Endothelial cell of umbilical vein (primary cell): ENCODE measurements around the gene NFATC2. TPM values are rescaled to one million over a fixed set of nuclear protein-coding genes. Genes with fewer than 3 reads are reported as not detected.

Experiments used
- BruUV-seq: library from RNA; stranded (reverse); fragments of 400-500 nt; replicated peaks from 2 replicates; lab custom pipeline; 2021; lab: Mats Ljungman, UMichigan
- CTCF ChIA-PET: fragments of 300-600, 350-600 bp; sonication (Branson Sonifier 250); formaldehyde crosslinking; loops from one replicate; lab custom pipeline; 2021; ENCODE audit warnings: antibody characterized with exemption, inconsistent platforms; lab: Charles Lee
- POLR2A ChIA-PET: fragments of 300-600, 350-600 bp; sonication (Branson Sonifier 250); formaldehyde crosslinking; loops from one replicate; lab custom pipeline; 2021; ENCODE audit warnings: antibody characterized with exemption, inconsistent platforms; lab: Charles Lee
- DNase-seq: peaks from one replicate; pipeline ENCODE4 v3.0.0-alpha.2; 2011; ENCODE audit warnings: low read depth, low spot score
- FAIRE-seq: peaks from 2 replicates; lab custom pipeline; 2011; peaks lifted over from hg19 to GRCh38; lab: Jason Lieb, UNC
- H2AFZ ChIP-seq: 2 replicates; pipeline ENCODE4 v1.6.0; 2012; ENCODE audit warnings: low read depth, low read length, control low read depth, inconsistent platforms
- H3K27ac ChIP-seq: 2 replicates; pipeline ENCODE4 v1.5.1; 2011; ENCODE audit warnings: low read depth, mild to moderate bottlenecking, control low read depth, low read length, moderate library complexity; ENCODE audit not compliant: insufficient read depth
- H3K27me3 ChIP-seq, 2 experiments: 2 replicates each; pipeline versions ENCODE4 v1.6.0 to v1.6.1; 2011; ENCODE audit warnings: low read length in 2 of 2, mixed read lengths in 1 of 2; ENCODE audit not compliant: control insufficient read depth in 2 of 2, insufficient read depth in 2 of 2
- H3K36me3 ChIP-seq, 2 experiments: 2 replicates in 1 of 2; 3 replicates in 1 of 2; pipeline ENCODE4 v1.5.1; 2011; ENCODE audit warnings: low read length in 2 of 2, mild to moderate bottlenecking in 1 of 2, moderate library complexity in 1 of 2; ENCODE audit not compliant: control insufficient read depth in 2 of 2, insufficient read depth in 2 of 2; ENCODE audit errors: extremely low read depth in 1 of 2
- H3K4me1 ChIP-seq: 3 replicates; pipeline ENCODE4 v1.5.1; 2011; ENCODE audit warnings: mild to moderate bottlenecking, low read length; ENCODE audit not compliant: control insufficient read depth, insufficient read depth; ENCODE audit errors: extremely low read depth
- H3K4me2 ChIP-seq: 2 replicates; pipeline ENCODE4 v1.6.1; 2011; ENCODE audit warnings: low read length, control low read depth, mixed read lengths; ENCODE audit not compliant: insufficient read depth
- H3K4me3 ChIP-seq, 3 experiments: fragments of 200-600 bp in 1 of 3; sonication (generic), shearing (Covaris generic) in 1 of 3; replicated peaks in 1 of 3; 2 replicates each; pipeline ENCODE4 v1.5.1; 2011 to 2016; ENCODE audit warnings: control low read depth in 3 of 3, low read length in 3 of 3, mild to moderate bottlenecking in 2 of 3, inconsistent platforms in 1 of 3, low read depth in 1 of 3, moderate library complexity in 1 of 3; ENCODE audit not compliant: insufficient read depth in 1 of 3
- H3K79me2 ChIP-seq: 2 replicates; pipeline ENCODE4 v1.6.0; 2012; ENCODE audit warnings: low read length, inconsistent platforms; ENCODE audit not compliant: control insufficient read depth, insufficient read depth
- H3K9ac ChIP-seq: replicated peaks from 2 replicates; pipeline ENCODE3; 2011; ENCODE audit warnings: low read length, control low read depth; ENCODE audit not compliant: insufficient read depth; ENCODE audit errors: extremely low read depth
- H3K9me1 ChIP-seq: replicated peaks from 3 replicates; pipeline ENCODE4 v1.6.0; 2011; ENCODE audit warnings: mild to moderate bottlenecking, low read length; ENCODE audit not compliant: control insufficient read depth, insufficient read depth; ENCODE audit errors: extremely low read depth
- H3K9me3 ChIP-seq: replicated peaks from 2 replicates; pipeline ENCODE4 v1.5.1; 2012; ENCODE audit warnings: low read length, inconsistent platforms; ENCODE audit not compliant: control insufficient read depth, insufficient read depth
- H4K20me1 ChIP-seq: replicated peaks from 2 replicates; pipeline ENCODE3; 2011; ENCODE audit warnings: mild to moderate bottlenecking, low read length; ENCODE audit not compliant: control insufficient read depth, insufficient read depth; ENCODE audit errors: extremely low read depth
- EZH2 ChIP-seq: IDR thresholded peaks from 2 replicates; pipeline ENCODE4 v1.6.1; 2012; ENCODE audit warnings: borderline replicate concordance, low read depth, mild to moderate bottlenecking, moderate library complexity, low read length, inconsistent platforms; ENCODE audit not compliant: severe bottlenecking
- FOS ChIP-seq: IDR thresholded peaks from 2 replicates; pipeline ENCODE4 v1.6.1; 2011; ENCODE audit warnings: mild to moderate bottlenecking, low read length, moderate library complexity, borderline replicate concordance; ENCODE audit not compliant: insufficient read depth
- GATA2 ChIP-seq: IDR thresholded peaks from 2 replicates; pipeline ENCODE4 v1.7.0; 2011; ENCODE audit warnings: low read depth, mild to moderate bottlenecking, moderate library complexity, mixed read lengths, low read length; ENCODE audit not compliant: insufficient read length, insufficient read depth
- JUN ChIP-seq: IDR thresholded peaks from 2 replicates; pipeline ENCODE4 v1.6.1; 2011; ENCODE audit warnings: borderline replicate concordance, low read depth; ENCODE audit not compliant: insufficient read length, insufficient read depth
- MAX ChIP-seq: IDR thresholded peaks from 2 replicates; pipeline ENCODE4 v1.6.1; 2011; ENCODE audit not compliant: insufficient read depth, insufficient read length
- MYC ChIP-seq: IDR thresholded peaks from one replicate; pipeline ENCODE4 v1.6.1; 2011; ENCODE audit warnings: mild to moderate bottlenecking, low read depth, low read length
- POLR2A ChIP-seq: IDR thresholded peaks from 2 replicates; pipeline ENCODE4 v1.6.1; 2012; ENCODE audit warnings: low read depth, mild to moderate bottlenecking, control low read depth, low read length
- POLR2AphosphoS5 ChIP-seq: IDR thresholded peaks from 2 replicates; pipeline ENCODE4 v1.6.1; 2012; ENCODE audit warnings: low read depth, mild to moderate bottlenecking, control low read depth, low read length, moderate library complexity; ENCODE audit not compliant: insufficient read depth
- dilution Hi-C: fragments of 300-500 bp; cut with MboI; formaldehyde crosslinking; loops from one replicate; pipeline ENCODE4 v1.15.0; 2019; ENCODE audit warnings: low sequenced_read_pairs; ENCODE audit not compliant: extremely low pct_ligation_motif_present
- intact Hi-C: fragments of 100-400 bp; cut with micrococcal nuclease; formaldehyde crosslinking; loops from one replicate; pipeline ENCODE4 v1.10.0; 2022
- polyA plus RNA-seq, 4 experiments: library from polyadenylated mRNA; depleted of rRNA in 3 of 4; stranded (reverse) in 3 of 4; unstranded in 1 of 4; fragments of >200 nt; gene quantifications; 2 replicates each; pipeline versions ENCODE4 v1.2.1 to v1.2.3, GENCODE V29; 2011 to 2012; ENCODE audit warnings: missing spikeins in 1 of 4
- total RNA-seq: library from RNA; stranded (reverse); gene quantifications from 2 replicates; pipeline ENCODE4 v1.2.3, GENCODE V29; 2021
- TF ChIP-seq, protein P1 (sequence below), 2 donors: IDR thresholded peaks; 1 replicate in 1 of 2; 2 replicates in 1 of 2; pipeline ENCODE4 v1.5.1; 2011; ENCODE audit warnings: low read length in 2 of 2, mild to moderate bottlenecking in 2 of 2, moderate library complexity in 2 of 2, control low read depth in 1 of 2, inconsistent platforms in 1 of 2, low read depth in 1 of 2; ENCODE audit not compliant: insufficient read depth in 1 of 2; ENCODE audit errors: extremely low read depth in 1 of 2

Gene NFATC2
- total and polyA plus RNA-seq, 2 donors (not counting 3 experiments of a cell fraction or from before 2014, with no cell fraction given) = 3.1 to 13.0 TPM

GRCh38 chr20:51366155-51366886 is 176.2 kb downstream of the NFATC2 start:
- Histone ChIP-seq H3K9me3 (no peaks in the 10 kb centered on the region), H2AFZ (peak overlapping the region; percentile 14), H3K27ac (peak overlapping the region; percentile 99), H3K4me1 (peaks cover 28% of the 10 kb centered on the region), H3K9me1 (no peaks in the 10 kb centered on the region), H3K27me3 (no peaks in the 10 kb centered on the region), H4K20me1 (no peaks in the 10 kb centered on the region), H3K79me2 (no peaks in the 10 kb centered on the region), H3K4me3 (no peak overlapping the region), H3K9ac (peak overlapping the region; percentile 80), H3K4me2 (peak overlapping the region; percentile 40), H3K36me3 (no peaks in the 10 kb centered on the region)
- TSS peak; percentile 40 for BruUV-seq
- ChIA-PET POLR2A (no interaction called here), CTCF (interaction anchor here (1.0 to 1.6 kb wide), 6 partner anchors 27 to 258 kb away, joined by 3 to 4 read pairs (median 4); no protein-coding TSS in a partner anchor)
- peak; percentile 94 for FAIRE-seq
- dilution Hi-C loops (no loop called here), intact Hi-C loops (loop anchor here (10.0 kb wide), 1 partner anchor 398 kb away; the partner anchor contains the start of gene ATP9A)
- DNase-seq = peak; percentile 95
- peak; percentile 95 for TF ChIP-seq JUN
- no peak for TF ChIP-seq MAX
- TF ChIP-seq MYC = no peak
- TF ChIP-seq FOS = peak; percentile 87
- TF ChIP-seq EZH2 = no peak
- TF ChIP-seq POLR2A = no peak
- peak; percentile 64 for TF ChIP-seq GATA2
- peak; percentile 65 for TF ChIP-seq POLR2AphosphoS5
- TF ChIP-seq, protein P1, sequence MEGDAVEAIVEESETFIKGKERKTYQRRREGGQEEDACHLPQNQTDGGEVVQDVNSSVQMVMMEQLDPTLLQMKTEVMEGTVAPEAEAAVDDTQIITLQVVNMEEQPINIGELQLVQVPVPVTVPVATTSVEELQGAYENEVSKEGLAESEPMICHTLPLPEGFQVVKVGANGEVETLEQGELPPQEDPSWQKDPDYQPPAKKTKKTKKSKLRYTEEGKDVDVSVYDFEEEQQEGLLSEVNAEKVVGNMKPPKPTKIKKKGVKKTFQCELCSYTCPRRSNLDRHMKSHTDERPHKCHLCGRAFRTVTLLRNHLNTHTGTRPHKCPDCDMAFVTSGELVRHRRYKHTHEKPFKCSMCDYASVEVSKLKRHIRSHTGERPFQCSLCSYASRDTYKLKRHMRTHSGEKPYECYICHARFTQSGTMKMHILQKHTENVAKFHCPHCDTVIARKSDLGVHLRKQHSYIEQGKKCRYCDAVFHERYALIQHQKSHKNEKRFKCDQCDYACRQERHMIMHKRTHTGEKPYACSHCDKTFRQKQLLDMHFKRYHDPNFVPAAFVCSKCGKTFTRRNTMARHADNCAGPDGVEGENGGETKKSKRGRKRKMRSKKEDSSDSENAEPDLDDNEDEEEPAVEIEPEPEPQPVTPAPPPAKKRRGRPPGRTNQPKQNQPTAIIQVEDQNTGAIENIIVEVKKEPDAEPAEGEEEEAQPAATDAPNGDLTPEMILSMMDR (IDR thresholded peaks at IDR 0.05; ENCODE audit: extremely low read depth in 1 of 2, insufficient read depth in 1 of 2, low read depth in 1 of 2, low read length in 2 of 2) = no peak
